OCI-LY7 (cell line): ENCODE data around the gene CD74.

Experiments used
- CTCF ChIP-seq: fragments of 200-600 bp; sonication (generic); conservative IDR thresholded peaks from 2 replicates; pipeline ENCODE4 v1.5.1; 2014; ENCODE audit warnings: mild to moderate bottlenecking, antibody characterized with exemption, low read length, moderate library complexity, mixed read lengths
- EZH2phosphoT487 ChIP-seq: fragments of 200-600 bp; sonication (generic); IDR thresholded peaks from 2 replicates; pipeline ENCODE4 v1.6.1; 2018; ENCODE audit warnings: low read depth, borderline replicate concordance, mild to moderate bottlenecking, mixed run types, antibody characterized with exemption, low read length, moderate library complexity, mixed read lengths

- TF ChIP-seq CTCF = no peak
- no peak for TF ChIP-seq EZH2phosphoT487
Measured at GRCh38 chr5:150443242-150444075, 30.7 kb upstream of the CD74 start.
